GM19467 (cell line): Measurements from ENCODE around the gene DYSF.

ENCODE experiments used
- ATAC-seq: cut with Tn5 transposase; IDR thresholded peaks from one replicate; pipeline ENCODE4 v1.9.1; 2021; ENCODE audit warnings: mild to moderate bottlenecking, moderate library complexity; ENCODE audit not compliant: unreplicated experiment

Gene DYSF

DNA sequence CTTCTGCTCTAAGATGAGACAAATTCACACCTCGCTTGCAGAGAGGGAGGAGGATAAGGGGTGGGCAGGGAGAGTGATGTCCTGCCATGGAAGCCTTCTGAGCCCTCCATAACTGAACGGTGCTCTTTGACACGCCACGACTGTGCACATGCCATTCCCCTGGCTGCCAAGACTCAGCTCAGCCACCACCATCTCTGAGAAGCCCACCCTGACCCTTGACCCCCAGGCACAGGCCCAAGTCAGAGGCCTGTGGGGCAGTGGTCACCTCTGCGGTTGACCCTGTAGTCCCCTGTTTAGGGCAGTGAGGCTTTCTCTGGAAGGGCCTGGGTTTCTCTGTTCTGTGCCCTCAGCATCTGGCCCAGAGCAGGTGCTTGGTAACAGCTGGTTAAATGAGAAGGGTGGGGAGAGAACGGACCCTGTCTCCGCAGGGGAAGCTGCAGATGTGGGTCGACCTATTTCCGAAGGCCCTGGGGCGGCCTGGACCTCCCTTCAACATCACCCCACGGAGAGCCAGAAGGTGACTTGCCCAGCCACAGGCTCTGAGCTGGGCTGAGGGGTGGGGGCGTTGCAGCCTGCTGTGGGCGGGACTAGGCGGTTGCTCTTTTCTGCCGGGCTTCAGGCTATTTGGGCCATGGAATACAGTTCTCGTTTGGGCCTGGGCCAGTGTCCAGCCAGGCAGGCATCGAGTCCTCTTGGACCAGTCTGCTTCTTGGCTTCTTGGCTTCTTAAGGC, 215.1 kb downstream of the DYSF start:
- no peak for ATAC-seq

DNA sequence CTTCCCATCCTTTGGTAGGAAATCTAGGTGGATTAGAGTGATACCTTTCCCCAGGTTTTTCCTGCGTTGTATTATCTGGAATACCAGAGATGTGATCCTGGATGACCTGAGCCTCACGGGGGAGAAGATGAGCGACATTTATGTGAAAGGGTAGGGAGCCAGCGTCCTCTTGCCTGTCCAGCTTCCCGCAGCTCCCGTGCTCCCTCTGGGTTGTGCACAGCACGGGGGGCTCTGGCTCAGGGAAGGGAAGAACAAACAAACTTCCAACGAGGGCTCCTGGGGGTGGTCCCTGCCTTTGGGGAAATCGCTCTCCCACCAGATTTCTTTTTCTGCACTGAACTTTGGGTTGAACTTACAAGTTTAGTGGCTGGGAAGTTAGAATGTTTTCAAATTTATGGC, 215.7 kb downstream of the DYSF start:
- ATAC-seq = no peak

DNA sequence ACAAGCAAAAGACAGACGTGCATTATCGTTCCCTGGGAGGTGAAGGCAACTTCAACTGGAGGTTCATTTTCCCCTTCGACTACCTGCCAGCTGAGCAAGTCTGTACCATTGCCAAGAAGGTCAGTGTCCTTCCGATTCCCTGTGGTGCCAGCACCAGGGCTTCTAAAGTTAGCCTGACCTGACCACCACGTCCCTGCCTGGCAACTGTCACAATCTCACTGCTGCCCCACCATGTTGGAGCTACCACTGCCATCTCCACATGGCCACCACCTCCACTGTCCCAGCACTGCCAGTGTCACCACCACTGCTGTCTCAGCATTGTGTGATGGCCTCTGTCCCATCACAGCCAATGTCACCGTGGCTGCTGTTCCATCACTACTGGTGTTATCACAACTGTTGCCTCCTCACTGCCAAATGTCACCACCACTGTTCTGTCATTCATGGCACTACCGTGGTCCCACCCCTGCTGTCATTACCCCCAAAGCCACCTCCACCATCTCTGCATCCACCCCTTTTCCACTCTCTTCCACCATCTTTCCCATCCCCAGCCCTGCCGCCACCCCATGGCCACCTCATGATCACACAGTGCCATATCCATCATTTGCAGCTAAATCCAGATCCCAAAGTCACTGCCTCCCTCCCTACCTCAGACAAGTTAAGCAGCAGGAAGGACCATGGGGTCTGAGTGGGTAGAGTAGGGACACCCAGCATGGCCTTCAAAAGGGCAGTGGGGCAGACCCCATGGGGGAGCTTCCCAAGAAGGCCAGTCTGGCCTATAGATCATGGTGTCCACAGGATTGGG, 216.5 kb downstream of the DYSF start:
- no peak for ATAC-seq

DNA sequence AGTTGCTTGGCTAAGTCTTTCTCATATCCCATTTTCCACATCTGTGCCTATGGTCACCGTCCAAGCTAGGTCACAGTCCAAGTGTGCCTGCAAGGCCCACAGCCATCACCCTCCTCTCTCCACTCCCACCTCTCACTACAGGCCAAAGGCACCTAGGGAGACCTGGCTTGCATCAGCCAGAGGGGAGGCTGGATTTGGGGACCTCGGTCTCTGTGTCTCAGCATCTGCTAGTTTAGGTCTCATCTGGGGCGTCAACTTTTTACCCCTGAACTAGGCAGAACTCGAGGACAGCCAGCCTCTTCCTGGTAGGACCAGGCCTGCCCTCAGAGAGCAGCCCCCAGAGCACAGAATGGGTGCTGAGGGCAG, 217.1 kb downstream of the DYSF start:
- ATAC-seq = no peak

DNA sequence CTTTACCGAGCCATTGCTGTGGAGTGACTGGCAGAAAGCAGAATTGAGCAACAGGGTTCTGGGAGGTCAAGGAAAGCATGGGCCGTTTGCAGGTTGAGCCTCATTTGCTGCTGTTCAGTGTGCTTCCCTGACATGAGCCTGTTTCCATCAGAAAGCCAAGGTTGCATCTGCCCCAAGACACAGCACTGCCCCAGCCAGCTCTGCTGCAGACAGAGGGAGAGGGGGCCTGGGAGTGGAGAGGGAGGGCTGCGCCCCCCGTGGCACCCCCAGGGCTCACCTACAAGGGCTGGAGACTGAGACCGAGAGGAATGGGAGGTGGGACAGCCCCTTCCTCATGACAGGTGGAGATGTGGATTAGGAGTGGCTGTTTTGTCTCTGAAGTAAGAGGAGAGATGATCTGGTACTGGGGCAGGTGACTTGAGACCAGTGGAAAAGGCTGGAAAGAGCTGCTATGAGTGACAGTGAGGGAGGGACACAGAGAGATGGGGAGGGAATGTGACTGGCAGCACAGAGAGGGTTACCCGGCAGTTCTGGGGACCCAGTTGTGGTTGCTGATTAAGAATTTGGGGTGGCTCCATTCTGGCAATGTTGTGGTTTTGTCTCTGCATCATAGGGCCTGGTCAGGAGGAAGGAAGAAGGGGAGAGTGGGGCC, 218.0 kb downstream of the DYSF start:
- no peak for ATAC-seq

DNA sequence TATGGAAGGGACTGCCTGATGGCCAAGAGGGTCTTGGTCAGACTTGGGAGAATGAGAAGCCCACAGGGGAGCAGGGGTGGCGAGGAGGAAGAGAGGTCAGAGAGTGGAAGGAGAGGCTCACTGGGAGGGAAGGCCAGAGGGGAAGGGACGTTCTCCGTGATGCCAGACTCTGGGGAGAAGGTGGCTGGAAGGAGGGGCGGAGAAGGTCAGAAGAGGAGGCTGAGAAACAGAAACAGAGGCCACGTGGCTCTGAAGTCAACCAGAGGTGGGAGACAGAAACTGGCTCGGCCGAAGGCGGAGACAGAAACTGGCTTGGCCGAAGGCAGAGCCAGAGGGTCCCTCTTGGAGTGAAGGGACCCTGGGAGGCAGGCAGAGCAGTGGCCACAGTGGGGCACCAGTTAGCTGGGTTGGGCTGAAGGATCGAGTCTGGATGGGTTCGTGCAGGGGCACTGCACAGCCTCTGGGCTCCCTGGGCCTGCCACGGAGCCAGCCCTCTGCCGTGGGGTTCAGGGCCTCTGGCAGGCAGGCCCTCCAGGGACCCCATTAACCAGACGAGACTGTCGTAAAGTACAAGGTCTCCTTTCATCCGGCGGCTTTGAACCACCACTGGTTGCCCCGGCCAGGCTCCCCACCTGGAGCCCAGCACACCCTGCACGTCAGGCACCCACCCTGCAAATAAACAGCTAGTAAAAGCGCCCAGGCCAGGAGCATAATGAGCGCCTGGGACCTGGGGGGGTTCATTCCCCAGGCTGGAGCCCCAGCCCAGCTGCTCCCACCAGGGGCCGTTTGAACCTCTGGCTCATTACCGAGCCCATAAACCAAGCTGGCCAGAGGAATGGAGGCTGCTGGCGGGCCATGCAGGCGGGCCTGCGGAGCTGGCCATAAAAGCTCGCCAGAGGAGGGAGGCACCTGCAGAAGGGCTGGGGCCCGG, 218.8 kb downstream of the DYSF start:
- no peak for ATAC-seq

DNA sequence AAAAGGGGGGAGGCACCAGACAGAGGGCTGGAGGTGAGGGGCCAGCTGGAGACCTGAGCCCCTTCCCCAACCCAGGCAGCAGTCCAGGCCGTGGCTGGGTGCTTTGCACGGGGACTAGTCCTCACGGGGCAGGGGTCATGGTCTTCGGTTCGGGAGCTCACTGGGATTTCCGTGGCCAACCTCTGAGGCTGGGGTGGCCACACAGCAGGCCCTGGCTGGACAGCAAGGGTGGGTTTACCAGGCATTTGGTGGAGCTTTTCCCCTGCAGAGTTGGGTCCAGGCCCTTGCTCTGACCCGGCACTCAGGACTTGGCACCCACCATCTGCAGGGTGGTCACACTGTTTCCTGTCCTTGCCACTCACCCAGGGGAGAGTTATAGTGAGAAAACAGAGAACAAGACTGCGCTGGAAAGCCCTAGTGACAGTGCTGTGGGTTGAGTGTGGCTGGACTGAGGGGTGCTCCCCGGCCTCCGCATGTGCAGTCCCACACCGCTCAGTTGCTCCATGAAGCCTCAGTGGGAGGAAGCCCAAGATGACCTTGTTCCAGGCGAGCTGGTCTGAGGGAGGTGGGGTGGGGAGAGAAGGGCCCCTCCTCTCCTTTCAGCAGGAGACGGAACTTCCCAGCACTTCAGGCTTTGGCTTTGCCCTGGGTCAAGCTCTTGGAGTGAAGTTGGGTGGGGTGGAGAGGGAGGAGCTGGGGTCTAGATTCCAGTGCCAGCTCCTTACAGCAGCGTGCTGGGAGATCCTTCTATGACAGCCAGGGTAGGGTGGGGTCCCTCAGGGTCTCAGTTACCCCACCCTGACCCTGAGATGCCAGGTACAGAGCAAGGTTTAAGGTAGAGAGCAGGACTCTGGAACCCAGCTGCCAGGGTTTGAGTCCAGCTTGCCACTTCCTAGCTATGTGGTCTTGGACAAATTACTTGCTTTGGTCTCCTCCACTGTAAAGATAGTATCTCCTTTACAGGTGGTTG, 219.8 kb downstream of the DYSF start:
- ATAC-seq = no peak

DNA sequence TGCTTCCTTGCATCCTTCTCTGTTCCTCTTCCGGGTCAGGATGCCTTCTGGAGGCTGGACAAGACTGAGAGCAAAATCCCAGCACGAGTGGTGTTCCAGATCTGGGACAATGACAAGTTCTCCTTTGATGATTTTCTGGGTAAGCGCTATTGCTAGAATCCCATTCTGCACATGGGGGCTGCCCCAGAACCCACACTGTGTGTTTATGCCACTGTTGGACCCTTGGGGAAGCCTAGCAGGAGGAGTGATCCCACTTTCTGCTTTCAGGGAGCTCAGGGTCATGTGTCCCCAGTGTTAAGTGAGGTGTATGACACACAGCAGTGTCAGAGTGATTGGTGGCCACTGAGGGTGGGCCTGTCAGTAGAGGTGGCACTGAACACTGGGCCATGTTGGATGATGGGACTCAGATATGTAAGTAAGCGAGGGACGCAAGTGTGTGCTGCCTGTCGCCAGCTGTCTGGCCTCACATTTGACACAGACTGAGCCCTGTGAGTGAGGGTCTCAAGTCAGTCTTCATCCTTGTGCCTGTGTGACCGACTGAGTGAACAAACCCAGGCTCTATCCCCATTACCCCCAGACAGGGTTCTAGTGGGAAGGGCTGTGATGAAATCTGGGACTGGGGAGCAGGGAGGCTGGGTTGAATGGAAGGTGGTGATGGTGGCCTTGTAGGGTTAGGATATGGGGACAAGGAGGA, 220.9 kb downstream of the DYSF start:
- no peak for ATAC-seq

DNA sequence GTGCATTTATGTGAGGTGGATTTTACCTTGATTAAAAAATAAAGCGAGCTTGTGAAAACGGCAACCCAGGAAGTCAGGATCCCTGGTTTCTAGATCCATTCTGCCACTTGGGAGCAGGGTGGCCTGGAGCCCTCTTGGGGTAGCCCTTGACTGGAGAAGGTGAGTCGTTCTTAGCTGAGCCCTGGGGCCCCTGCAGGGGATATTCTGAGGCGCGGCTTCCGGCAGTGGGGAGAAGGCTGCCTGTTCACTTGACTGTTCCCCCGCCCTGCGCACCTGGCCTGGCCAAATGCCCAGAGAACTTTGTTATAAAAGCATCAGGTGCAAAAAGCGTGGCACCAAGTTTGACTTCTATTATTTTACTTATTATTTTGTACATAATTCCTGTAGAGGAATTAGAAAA, 221.9 kb downstream of the DYSF start:
- no peak for ATAC-seq

DNA sequence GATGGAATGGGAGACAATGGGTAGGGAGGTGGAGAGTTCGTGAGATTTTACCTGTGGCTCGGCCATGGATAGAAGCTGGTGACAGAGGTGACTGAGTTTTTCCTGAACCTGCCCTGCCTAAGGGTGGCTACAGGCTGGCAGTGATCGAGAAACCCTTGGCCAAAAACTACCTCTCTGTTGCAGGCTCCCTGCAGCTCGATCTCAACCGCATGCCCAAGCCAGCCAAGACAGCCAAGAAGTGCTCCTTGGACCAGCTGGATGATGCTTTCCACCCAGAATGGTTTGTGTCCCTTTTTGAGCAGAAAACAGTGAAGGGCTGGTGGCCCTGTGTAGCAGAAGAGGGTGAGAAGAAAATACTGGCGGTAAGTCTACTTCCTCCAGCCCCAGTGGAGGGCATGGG, 225.5 kb downstream of the DYSF start:
- no peak for ATAC-seq

DNA sequence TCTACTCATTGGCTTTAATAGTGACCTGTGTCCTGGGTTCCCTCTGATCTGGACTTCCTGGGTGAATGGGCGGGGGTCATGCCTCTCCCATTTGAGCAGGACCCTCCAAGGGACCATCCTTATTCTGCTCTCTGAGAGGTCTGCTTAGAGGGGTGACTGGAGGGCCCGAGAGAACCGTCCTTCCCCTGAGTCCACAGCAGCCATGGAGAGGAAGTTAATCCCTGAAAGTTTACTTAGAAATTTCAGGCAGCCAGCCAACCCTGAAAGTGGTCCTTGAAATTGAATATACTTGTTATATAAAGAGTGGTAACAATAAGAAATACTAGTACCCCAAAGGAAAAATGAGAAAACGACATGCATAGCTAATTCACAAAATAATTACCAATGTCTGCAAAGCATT, 226.1 kb downstream of the DYSF start:
- ATAC-seq = no peak

DNA sequence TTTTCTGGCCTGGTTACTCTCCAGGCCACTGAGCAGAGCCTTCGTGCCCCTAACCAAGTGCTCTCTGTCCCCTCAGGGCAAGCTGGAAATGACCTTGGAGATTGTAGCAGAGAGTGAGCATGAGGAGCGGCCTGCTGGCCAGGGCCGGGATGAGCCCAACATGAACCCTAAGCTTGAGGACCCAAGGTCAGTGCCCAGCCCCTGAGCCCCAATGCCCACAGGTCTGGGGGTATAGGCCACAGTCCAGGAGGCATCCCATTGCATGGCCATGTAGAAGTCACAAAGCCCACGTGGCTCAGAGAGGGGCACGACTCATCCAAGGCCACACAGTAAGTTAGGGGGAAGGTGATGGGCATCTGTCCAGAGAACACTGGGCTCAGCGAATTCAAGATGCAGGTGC, 227.6 kb downstream of the DYSF start:
- ATAC-seq = no peak

DNA sequence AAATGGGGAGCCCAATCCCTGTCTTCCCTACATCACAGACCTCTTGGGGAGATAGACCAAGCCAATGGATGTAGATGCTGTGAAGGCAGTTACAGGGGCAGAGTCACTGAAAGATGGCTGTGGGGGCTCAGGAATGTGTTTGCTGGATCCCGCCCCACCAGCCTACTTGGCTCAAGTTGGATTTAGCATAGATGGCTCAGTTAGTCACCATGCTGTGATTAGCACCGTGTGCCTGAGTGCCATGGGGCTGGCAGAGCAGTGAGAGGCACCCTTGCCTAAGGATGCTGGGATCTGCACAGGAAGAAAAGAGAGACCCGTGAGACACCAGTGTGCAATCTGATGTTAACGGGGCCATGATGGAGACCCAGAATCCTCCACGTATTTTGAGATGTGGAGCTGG, 228.3 kb downstream of the DYSF start:
- no peak for ATAC-seq

DNA sequence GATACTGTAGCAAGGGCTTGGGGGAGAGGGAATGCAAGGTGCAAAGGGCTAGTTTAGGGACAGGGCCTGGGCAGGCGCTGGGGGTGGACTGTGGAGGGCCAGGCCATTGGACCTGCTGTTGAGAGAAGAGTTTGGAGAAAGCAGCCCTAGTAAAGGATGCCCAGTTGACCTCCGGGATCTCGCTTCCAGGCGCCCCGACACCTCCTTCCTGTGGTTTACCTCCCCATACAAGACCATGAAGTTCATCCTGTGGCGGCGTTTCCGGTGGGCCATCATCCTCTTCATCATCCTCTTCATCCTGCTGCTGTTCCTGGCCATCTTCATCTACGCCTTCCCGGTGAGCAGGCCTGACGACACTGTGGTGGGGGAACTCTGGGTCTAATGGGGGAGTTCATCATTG, 229.0 kb downstream of the DYSF start:
- no peak for ATAC-seq

DNA sequence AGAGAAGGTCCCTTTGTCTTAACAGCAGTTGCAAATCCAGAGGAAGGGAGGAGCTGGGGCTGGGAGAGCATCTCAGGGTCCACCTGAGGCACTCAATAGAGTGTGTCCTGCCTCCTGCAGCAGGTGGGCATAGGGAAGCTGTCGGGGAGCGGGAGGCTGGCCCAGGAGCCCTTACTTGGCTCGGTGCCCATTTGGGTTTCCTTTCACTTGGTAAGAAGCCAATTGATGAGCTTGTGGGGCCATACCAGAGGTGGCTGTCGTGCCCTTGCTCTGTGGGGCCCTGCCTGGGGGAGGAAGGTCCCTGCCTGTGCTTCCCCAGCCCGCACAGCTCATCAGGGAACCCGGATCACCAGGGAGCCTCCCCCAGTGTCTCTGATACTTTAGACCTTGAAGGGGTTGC, 229.7 kb downstream of the DYSF start:
- ATAC-seq = no peak

DNA sequence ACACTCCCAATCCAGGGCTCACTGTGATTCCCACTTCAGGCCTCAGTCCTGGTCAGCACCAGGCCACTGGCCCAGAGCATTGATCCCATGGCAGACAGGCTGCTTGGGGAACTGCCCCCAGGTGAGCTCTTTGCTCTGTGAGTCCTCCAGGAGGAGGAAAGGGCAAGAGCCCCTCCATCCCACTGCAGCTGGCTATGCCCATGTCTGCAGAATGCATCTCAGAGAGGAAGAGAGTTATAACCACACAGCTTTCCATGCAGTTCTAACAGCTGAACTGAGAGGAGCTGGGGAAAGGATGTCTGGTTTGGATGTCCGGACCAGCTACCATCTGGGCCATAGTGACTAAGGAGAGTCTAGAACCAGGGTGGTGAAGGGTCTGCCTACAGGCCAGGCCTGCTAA, 230.3 kb downstream of the DYSF start:
- ATAC-seq = no peak

DNA sequence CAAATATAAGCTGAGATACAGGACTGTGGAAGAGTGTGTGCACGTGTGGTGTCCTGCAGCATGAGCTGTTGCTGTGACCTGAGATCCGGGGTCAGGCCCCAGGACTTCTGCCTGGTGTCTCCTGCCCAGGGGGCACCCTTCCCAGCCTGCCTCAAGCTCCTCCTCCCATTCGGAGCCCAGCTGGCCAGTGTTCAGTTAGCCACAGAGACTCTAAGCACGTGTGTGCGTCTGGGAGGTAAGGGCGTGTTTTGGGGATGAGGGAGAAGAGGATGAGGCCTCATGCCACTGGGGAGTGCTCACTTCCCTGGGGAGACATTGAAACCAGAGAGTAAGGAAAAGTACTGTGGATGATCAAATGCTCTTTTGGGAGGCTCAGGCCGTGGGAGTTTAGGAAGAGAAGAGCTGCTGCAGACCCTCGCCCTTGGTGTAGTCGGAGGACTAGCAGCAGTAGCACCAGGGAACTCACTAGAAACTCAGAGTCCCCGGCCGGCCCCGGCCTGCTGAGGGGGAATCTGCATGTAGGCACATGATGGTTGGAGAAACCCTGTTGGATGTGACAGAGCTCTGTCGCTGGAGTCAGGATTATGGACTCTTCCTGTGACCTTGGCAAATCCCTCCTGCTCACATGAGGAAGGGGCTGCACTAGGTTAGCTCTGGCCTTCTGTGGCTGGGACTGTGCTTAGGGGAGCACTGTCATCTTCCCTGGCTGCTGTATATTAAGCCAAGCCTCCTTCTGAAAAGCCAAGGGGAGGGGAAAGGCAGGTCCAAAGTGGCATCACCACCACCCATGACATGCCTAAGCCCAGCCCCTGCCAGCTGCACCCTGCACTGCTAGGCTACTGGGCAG, 231.1 kb downstream of the DYSF start:
- no peak for ATAC-seq

DNA sequence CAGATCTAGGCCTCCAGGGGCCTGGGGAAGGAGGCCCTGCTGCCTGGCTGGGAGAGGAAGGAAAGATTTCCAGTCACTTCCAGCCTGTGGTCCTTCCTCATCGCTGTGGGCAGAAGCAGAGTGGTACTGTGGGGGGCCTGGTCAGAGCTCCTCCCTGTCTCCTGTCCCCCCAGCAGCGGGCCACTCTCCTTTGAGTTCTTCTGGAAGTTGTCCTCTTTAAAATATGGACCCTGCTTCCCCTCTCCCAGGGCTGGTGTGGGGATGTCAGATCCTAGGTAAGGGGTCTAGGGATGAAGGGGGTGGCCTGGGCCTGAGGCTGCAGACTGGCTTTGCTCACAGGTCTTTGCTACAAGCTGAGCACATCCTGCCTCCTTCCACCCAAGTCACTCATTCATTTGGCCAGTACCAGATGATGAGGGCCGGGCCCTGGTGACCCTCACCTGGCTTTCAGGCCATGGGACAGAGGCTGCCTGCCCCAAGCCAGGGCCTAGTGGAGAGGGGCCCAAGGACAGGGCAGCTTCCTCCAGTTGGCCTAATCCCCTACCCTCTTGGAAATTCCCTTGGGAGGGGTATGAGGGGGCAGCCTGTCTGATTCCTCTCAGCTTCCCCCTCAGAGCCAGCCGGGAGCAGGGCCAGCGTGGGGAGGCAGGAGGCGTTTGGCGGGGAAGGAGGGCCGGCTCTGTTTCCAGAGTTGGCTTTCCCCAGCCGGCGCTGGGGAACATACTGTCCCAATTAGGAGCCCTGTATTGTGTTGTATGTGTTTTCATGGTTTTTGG, 231.9 kb downstream of the DYSF start:
- no peak for ATAC-seq
